ACC112 (cell line): ENCODE results near the gene ZNF618.
"Not testable (repeated sequence)": the region's sequence is repeated elsewhere in the genome, so short reads cannot be mapped to it uniquely, and the experiment has no call there.

Experiments
- H2AFZ ChIP-seq: fragments of 200-600 bp; sonication (generic); one replicate; pipeline ENCODE4 v1.6.0; 2017; ENCODE audit warnings: antibody characterized with exemption, low read length; ENCODE audit not compliant: unreplicated experiment
- H3K27ac ChIP-seq: fragments of 200-600 bp; sonication (generic); 2 replicates; pipeline ENCODE4 v1.5.1; 2014; ENCODE audit warnings: low read depth, mild to moderate bottlenecking, antibody characterized with exemption, low read length, moderate library complexity
- H3K27me3 ChIP-seq: fragments of 200-600 bp; sonication (generic); 2 replicates; pipeline ENCODE4 v1.6.1; 2014; ENCODE audit warnings: mild to moderate bottlenecking, antibody characterized with exemption, low read length, moderate library complexity, mixed read lengths; ENCODE audit not compliant: insufficient read depth
- H3K36me3 ChIP-seq: fragments of 200-600 bp; sonication (generic); 2 replicates; pipeline ENCODE4 v1.6.1; 2016; ENCODE audit warnings: mild to moderate bottlenecking, antibody characterized with exemption, low read length, moderate library complexity, mixed read lengths; ENCODE audit not compliant: insufficient read depth
- H3K4me1 ChIP-seq: fragments of 200-600 bp; sonication (generic); one replicate; pipeline ENCODE4 v1.6.1; 2016; ENCODE audit warnings: low read length, mixed read lengths; ENCODE audit not compliant: insufficient read depth, unreplicated experiment, control insufficient read depth
- H3K4me3 ChIP-seq: fragments of 200-600 bp; sonication (generic); 2 replicates; pipeline ENCODE4 v1.5.1; 2014; ENCODE audit warnings: mild to moderate bottlenecking, low read depth, low read length
- H3K79me2 ChIP-seq: fragments of 200-600 bp; sonication (generic); one replicate; pipeline ENCODE4 v1.6.0; 2016; ENCODE audit warnings: low read length; ENCODE audit not compliant: control insufficient read depth, unreplicated experiment, insufficient read depth

Gene ZNF618

DNA sequence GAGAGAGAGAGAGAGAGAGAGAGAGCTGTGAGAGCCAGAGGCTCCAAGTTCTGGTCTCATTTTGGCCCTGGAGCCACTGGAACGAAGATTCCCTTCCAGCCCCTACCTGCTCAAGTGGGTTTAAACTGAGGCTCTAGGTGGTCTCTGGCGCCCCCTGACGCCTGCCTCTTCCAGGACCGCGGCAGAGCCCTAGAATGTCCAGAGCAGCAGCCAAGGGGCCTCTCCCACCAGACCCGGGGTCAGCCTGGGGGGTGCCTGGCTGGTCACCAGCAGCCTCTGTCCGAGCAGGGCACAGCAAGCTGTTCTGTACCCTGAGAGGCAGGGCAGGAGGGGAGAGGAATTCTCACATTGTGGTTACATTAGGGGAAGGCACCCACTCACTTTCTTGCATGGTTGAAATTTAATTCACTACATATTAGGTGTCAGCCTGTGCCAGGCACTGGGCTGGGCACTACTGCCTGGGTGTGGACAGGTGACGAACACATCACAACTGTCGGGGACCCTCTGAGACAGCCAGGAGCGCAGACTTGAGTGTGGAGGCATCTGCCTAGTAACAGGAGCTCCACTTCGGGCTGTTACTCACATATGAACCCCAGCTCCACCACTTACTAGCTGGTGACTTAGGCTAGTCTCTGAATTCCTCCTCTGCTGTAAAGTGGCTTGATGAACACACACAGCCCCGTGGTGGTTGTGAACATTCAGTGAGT lies 157.4 kb downstream of the ZNF618 start:
- H3K27ac ChIP-seq, result no peak overlapping the region
- H2AFZ ChIP-seq, result no peak overlapping the region
- H3K4me3 ChIP-seq, result no peak overlapping the region
- H3K36me3 ChIP-seq, result no peaks in the 10 kb centered on the region
- H3K4me1 ChIP-seq, result no peaks in the 10 kb centered on the region
- H3K27me3 ChIP-seq, result no peaks in the 10 kb centered on the region
- no peaks in the 10 kb centered on the region for H3K79me2 ChIP-seq

DNA sequence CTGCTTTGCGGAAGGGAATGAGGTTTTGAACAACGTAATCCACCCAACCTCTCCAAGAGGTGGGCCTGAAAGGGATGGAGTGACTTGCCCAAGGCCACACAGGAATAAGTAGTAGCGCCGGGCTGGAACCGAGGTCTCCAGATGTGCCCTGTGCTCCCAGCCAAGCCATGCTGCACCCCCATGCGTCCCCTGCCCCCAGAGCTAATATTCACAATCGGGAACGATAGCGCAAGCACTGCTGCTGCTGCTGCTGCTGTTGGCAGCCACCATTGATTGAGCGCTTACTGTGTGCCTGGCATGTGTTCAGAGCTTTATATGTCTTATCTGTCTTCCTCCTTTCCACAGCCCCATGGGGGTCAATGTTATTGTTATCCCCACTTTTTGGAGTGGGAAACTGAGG lies 158.1 kb downstream of the ZNF618 start:
- H3K4me3 ChIP-seq, result no peak overlapping the region
- H3K36me3 ChIP-seq, result no peaks in the 10 kb centered on the region
- no peak overlapping the region for H2AFZ ChIP-seq
- no peaks in the 10 kb centered on the region for H3K4me1 ChIP-seq
- no peaks in the 10 kb centered on the region for H3K79me2 ChIP-seq
- no peak overlapping the region for H3K27ac ChIP-seq
- H3K27me3 ChIP-seq, result no peaks in the 10 kb centered on the region

DNA sequence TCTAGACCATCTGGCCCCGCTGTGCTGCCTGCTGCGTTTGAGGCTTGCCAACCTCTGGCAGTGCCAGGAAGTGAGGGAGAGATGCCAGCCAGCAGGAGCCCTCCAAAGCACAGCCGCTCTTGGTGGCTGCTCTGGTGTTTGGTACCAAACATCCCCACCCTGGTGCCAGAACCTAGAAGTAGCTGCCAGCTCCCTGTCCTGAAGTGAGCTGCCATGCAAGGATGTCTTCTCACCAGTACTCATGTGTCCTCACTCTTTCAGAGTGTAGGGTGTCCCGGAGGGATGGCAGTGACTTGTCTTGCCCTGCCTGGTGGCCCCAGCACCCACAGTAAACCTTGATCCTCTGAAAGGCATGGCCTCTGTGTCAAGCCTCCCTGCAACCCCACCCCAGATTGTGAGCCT lies 158.6 kb downstream of the ZNF618 start:
- Histone ChIP-seq H3K27me3 (no peaks in the 10 kb centered on the region), H3K4me3 (no peak overlapping the region), H2AFZ (no peak overlapping the region), H3K4me1 (no peaks in the 10 kb centered on the region), H3K27ac (no peak overlapping the region), H3K36me3 (no peaks in the 10 kb centered on the region), H3K79me2 (no peaks in the 10 kb centered on the region)

DNA sequence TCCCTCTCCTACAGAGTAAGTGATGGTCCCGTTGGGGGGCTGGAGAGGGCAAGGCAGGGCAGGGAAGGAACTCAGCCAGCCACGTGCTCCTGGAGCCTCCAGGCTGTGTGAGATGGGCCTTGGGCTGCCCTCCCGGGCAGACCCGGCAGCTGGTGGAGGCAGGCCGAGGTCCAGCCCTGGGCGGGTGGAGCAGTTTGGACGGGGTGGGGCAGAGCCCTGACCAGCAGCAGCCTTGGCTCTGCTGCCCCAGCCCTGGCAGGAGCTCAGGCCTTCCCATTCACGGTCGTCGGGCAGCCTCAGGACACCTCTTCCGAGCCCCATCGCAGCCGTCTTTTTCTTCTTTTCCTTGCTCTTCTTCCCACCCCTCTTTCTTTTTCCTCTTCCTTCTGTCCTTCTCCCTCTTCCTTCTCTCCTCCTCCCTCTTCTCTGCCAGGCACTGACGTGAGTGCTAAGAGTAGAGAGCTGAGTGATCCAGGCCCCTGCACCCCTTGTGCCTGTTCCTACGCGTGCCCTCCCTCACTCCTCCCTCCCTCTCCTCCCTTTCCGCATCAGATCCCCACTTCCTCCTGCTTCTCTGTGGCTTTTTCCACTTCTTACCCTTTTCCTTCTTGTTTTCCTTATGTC lies 159.2 kb downstream of the ZNF618 start:
- Histone ChIP-seq H3K79me2 (no peaks in the 10 kb centered on the region), H2AFZ (no peak overlapping the region), H3K27me3 (no peaks in the 10 kb centered on the region), H3K4me1 (no peaks in the 10 kb centered on the region), H3K4me3 (no peak overlapping the region), H3K27ac (no peak overlapping the region), H3K36me3 (no peaks in the 10 kb centered on the region)

DNA sequence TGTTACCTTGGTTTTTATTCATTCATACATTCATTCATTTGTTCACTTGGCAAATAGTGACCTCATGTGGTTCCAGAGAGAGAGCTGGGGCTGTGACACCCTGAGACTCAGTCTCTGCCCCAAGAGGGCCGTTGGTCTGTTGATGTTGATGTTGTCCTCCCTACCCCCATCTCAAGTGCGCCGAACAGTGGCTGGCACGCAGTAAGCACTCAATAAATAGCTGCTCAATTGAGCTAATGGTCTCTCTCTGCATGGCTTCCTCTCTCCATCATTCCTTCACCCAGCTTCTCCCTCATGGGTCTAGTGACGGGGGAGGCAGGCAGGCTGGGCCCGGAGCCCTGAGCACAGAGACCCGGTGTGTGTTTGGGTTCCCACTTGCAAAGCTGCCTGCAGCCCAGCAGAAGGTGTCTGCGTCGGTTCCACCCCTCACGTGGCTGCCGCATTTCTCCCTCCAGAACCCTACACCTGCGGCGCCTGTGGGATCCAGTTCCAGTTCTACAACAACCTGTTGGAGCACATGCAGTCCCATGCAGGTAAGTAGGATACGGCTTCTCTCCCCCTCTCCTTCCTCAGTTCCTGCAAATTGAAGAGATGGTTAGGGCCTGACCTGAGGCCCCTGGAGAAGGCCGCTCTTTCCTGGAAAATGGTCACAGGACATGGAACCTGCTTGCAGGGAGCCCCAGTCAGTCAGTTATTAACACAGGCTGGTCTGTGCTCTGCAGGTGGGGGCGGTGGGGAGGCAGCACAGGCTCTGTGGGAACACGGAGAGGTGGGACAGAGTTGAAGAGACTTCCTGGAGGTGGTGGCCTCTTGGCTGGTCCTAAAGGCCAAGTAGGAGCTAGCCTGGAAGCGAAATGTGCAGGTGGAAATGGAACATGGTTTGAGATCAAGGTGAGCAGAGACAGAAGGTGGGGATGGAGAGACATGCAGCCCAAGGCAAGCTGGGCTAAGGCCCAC lies 160.0 kb downstream of the ZNF618 start:
- Histone ChIP-seq H3K4me1 (no peaks in the 10 kb centered on the region), H3K36me3 (no peaks in the 10 kb centered on the region), H3K27me3 (no peaks in the 10 kb centered on the region), H3K4me3 (no peak overlapping the region), H3K79me2 (no peaks in the 10 kb centered on the region), H2AFZ (no peak overlapping the region), H3K27ac (no peak overlapping the region)

DNA sequence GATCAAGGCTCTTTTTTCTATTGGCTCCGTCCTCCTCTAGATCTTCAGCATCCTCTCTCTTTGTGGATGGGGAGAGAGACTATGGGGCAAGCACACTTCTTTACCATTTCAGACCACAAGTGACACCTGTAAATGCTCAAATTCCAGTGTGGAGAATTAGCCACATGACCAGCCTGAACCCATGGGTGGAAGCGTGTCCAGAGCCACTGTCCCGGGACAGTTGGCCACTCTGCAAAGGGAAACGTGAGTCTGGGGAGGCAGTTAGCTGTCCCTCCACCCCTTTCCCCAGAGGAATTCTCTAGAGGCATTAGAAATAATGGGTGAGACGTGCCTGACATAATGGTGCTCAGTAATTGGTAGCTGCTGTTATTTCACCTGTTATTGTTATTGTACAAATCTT lies 161.1 kb downstream of the ZNF618 start:
- Histone ChIP-seq H3K4me1 (no peaks in the 10 kb centered on the region), H2AFZ (no peak overlapping the region), H3K36me3 (no peaks in the 10 kb centered on the region), H3K27ac (no peak overlapping the region), H3K27me3 (no peaks in the 10 kb centered on the region), H3K79me2 (no peaks in the 10 kb centered on the region), H3K4me3 (no peak overlapping the region)

DNA sequence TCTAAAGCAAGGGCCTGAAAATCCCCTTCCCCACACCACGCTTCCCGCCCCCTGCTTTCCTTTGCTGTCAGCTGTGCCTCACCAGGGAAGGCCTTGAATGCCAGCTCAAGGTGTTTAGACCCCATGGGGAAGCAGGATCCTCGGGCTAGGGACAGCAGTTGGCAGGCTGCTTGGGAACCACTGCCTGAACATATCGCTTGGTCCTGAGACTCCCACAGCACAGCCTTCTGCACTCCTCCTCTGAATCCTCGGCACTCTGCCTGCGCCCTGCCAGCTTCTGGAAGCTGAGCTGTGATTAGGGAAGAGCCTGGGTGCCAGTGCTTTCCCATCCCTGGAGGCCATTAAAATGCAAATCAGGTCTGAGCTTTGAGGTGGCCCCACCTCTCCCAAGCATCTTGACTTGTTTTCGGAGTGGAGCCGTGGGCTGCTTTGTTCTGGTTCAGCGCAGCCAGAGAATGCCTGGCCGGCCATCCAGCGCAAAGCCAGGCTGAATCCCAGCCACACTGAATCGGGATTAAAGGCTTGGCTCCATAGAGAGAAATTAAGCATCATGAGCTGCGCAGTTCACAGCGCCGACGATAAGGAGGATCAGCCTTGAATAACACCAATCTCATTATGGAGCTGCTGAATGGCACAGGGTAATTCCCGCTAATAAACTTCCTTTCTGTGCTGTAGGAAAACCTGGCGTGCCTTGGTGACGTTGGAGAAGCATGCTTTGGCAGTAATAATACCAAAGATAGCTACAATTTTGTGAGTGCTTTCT lies 162.0 kb downstream of the ZNF618 start:
- Histone ChIP-seq H3K27ac (no peak overlapping the region), H3K79me2 (no peaks in the 10 kb centered on the region), H3K36me3 (peaks cover 4% of the 10 kb centered on the region; the same call in 1 of the 2 replicates), H2AFZ (no peak overlapping the region), H3K27me3 (no peaks in the 10 kb centered on the region), H3K4me1 (no peaks in the 10 kb centered on the region), H3K4me3 (no peak overlapping the region)

DNA sequence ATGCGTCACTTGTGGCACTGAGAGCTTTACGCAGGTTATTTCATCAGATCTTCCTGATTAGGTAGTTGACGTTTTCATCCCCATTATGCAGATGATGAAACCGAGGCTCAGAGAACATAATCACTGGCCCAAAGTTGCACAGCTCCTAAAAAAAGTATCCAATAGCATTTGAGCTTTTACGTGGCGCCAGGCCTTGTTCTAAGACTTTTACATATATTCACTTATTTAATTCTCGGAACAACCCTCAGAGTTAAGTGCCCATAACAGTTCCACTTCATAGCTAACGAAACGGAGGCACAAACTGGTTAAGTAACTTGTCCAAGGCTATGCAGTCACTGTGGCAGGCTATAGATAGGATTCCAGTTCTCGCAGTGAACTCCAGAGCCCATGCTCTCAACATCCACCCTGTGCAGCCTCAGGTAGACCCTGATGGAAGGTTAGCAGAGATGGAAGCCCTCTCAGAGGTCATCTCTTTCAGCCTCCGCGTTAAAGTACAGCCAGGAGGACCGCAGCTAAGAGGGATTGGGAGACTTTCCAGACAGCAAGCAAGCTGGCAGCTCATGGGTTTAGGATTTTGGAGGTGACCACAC lies 162.7 kb downstream of the ZNF618 start:
- Histone ChIP-seq H3K4me1 (no peaks in the 10 kb centered on the region), H3K79me2 (no peaks in the 10 kb centered on the region), H3K27me3 (no peaks in the 10 kb centered on the region), H3K27ac (no peak overlapping the region), H3K36me3 (peaks cover 7% of the 10 kb centered on the region; the same call in 1 of the 2 replicates), H3K4me3 (no peak overlapping the region), H2AFZ (no peak overlapping the region)

DNA sequence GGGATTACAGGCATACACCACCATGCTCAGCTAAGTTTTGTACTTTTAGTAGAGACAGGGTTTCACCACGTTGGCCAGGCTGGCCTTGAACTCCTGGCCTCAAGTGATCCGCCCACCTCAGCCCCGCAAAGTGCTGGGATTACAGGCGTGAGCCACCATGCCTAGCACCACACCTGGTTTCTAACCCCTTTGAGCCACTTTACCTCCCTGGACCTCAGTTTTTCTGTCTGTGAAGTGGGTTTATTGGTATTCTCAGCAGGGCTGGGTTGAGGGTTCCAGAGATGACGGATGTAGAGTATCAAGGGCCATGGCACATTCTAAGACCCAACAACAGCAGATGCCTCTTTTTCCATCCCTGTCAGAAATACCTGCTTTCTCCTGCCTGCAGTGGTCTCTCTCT lies 163.4 kb downstream of the ZNF618 start:
- Histone ChIP-seq H3K27me3 (no peaks in the 10 kb centered on the region), H2AFZ (no peak overlapping the region), H3K27ac (no peak overlapping the region), H3K79me2 (no peaks in the 10 kb centered on the region), H3K36me3 (peaks cover 7% of the 10 kb centered on the region; the same call in 1 of the 2 replicates), H3K4me3 (no peak overlapping the region), H3K4me1 (no peaks in the 10 kb centered on the region)

DNA sequence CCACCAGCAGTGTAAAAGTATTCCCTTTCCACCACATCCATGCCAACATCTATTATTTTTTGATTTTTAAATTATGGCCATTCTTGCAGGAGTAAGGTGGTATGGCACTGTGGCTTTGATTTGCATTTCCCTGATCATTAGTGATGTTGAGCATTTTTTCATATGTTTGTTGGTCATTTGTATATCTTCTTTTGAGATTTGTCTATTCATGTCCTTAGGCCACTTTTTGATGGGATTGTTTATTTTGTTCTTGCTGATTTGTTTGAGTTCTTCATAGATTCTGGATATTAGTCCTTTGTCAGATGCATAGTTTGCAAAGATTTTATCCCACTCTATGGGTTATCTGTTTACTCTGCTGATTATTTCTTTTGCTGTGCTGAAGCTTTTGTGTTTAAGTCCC lies 167.6 kb downstream of the ZNF618 start:
- H2AFZ ChIP-seq, H3K4me1 ChIP-seq, H3K79me2 ChIP-seq, H3K36me3 ChIP-seq, H3K27ac ChIP-seq, H3K4me3 ChIP-seq, H3K27me3 ChIP-seq: not testable (repeated sequence)
